Fibroblast of lung (primary cell): Measurements from ENCODE around the gene ARHGEF7. TPM values are rescaled to one million over a fixed set of nuclear protein-coding genes. Genes with fewer than 3 reads are reported as not detected.

Experiments used
- DNase-seq, 2 donors: peaks; one replicate each; pipeline versions ENCODE4 v3.0.0 to v3.0.0-alpha.2; 2010; ENCODE audit warnings: low read depth in 2 of 2
- H2AFZ ChIP-seq: 2 replicates; pipeline ENCODE4 v1.5.1; 2012; ENCODE audit warnings: low read length, control low read depth, inconsistent platforms
- H3K27ac ChIP-seq: 2 replicates; pipeline ENCODE4 v1.5.1; 2011; ENCODE audit warnings: low read length, control low read depth; ENCODE audit not compliant: insufficient read depth
- H3K27me3 ChIP-seq: 2 replicates; pipeline ENCODE4 v1.5.1; 2011; ENCODE audit warnings: mild to moderate bottlenecking, low read length; ENCODE audit not compliant: control insufficient read depth, insufficient read depth
- H3K36me3 ChIP-seq: 2 replicates; pipeline ENCODE4 v1.5.1; 2011; ENCODE audit warnings: low read length; ENCODE audit not compliant: control insufficient read depth, insufficient read depth
- H3K4me1 ChIP-seq: 2 replicates; pipeline ENCODE4 v1.5.1; 2011; ENCODE audit warnings: low read length; ENCODE audit not compliant: control insufficient read depth, insufficient read depth; ENCODE audit errors: extremely low read depth
- H3K4me2 ChIP-seq: 2 replicates; pipeline ENCODE4 v1.5.1; 2011; ENCODE audit warnings: low read length, control low read depth; ENCODE audit not compliant: insufficient read depth; ENCODE audit errors: extremely low read depth
- H3K4me3 ChIP-seq, 4 experiments: fragments of 200-600 bp in 1 of 4; sonication (generic) in 1 of 4; replicated peaks in 1 of 4; 2 replicates each; pipeline ENCODE4 v1.5.1; 2011 to 2016; ENCODE audit warnings: low read length in 4 of 4, low read depth in 3 of 4, mild to moderate bottlenecking in 3 of 4, control low read depth in 2 of 4, inconsistent platforms in 1 of 4, mixed read lengths in 1 of 4; ENCODE audit not compliant: insufficient read depth in 1 of 4; ENCODE audit errors: control extremely low read depth in 1 of 4
- H3K79me2 ChIP-seq: 2 replicates; pipeline ENCODE4 v1.5.1; 2012; ENCODE audit warnings: mild to moderate bottlenecking, low read length, inconsistent platforms; ENCODE audit not compliant: control insufficient read depth, insufficient read depth
- H3K9ac ChIP-seq: 2 replicates; pipeline ENCODE4 v1.5.1; 2011; ENCODE audit warnings: mild to moderate bottlenecking, low read length, control low read depth; ENCODE audit not compliant: insufficient read depth
- H3K9me3 ChIP-seq: 2 replicates; pipeline ENCODE4 v1.5.1; 2012; ENCODE audit warnings: low read depth, low read length; ENCODE audit not compliant: control insufficient read depth, insufficient read depth
- H4K20me1 ChIP-seq: 2 replicates; pipeline ENCODE4 v1.5.1; 2011; ENCODE audit warnings: low read length; ENCODE audit not compliant: control insufficient read depth, insufficient read depth; ENCODE audit errors: extremely low read depth
- EZH2 ChIP-seq: IDR thresholded peaks from 2 replicates; pipeline ENCODE4 v1.5.1; 2012; ENCODE audit warnings: low read length, control low read depth, mild to moderate bottlenecking; ENCODE audit errors: missing control alignments
- polyA plus RNA-seq, 2 donors: library from polyadenylated mRNA; depleted of rRNA in 1 of 2; stranded (reverse) in 1 of 2; unstranded in 1 of 2; fragments of >200 nt; gene quantifications; 2 replicates each; pipeline ENCODE4 v1.2.1, GENCODE V29; 2011 to 2012; ENCODE audit warnings: missing spikeins in 1 of 2
- total RNA-seq: library from RNA; depleted of rRNA; stranded (reverse); fragments of >200 nt; gene quantifications from 2 replicates; pipeline ENCODE4 v1.2.1, GENCODE V29; 2014
- TF ChIP-seq, protein P1 (sequence below), 2 donors: IDR thresholded peaks in 1 of 2; conservative IDR thresholded peaks in 1 of 2; 1 replicate in 1 of 2; 2 replicates in 1 of 2; pipeline ENCODE4 v1.5.1; 2011 to 2012; ENCODE audit warnings: low read length in 2 of 2, control low read depth in 1 of 2, inconsistent platforms in 1 of 2, low read depth in 1 of 2, mild to moderate bottlenecking in 1 of 2

ARHGEF7 gene
- total and polyA plus RNA-seq, 2 donors (not counting 1 experiment from before 2014, with no cell fraction given): 29.1 to 42.8 TPM

DNA sequence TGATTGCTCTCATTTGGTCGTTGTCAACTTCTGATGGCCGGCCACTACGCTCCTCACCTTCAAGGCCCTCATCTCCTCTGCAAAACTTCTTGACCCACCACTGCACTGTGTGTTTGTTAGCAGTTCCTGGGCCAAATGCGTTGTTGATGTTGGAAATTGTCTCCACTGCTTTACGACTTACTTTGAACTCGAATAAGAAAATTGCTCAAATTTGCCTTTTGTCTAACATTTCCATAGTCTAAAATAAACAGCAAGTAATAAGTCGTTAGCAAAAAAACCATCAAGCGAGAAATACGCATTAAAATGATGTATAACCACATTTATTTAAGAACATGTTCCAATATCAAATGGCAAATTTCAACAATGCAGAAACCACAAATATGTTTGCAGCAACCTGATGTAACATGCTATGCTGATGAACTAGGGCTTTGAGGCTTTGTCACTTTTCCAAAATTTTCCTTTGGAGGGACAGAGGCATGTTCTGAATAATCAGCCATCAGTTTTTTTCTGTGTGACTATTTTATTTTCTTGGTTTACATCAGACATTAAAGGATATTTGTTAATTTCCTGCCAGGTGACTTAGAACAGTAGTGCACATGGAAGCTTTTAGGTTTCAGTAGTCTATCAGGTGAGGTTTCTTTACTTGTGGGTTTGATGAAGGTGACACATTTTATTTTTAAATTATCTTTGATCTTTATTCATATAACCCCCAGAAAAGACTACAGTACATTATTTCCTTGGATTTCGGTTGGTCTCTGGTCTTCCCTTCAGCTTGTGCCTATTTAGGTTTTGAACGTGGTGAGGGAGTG, 130.7 kb downstream of the ARHGEF7 start:
- no peaks in the 10 kb centered on the region for H3K27me3 ChIP-seq
- no peak overlapping the region for H3K4me2 ChIP-seq
- H3K9me3 ChIP-seq: no peaks in the 10 kb centered on the region
- H3K36me3 ChIP-seq: peaks cover 2% of the 10 kb centered on the region
- no peak overlapping the region for H3K9ac ChIP-seq
- no peak overlapping the region for H3K4me3 ChIP-seq
- H3K79me2 ChIP-seq: no peaks in the 10 kb centered on the region
- H2AFZ ChIP-seq: no peak overlapping the region
- H3K27ac ChIP-seq: no peak overlapping the region
- peak; percentile 72 to 95 for DNase-seq
- no peak for TF ChIP-seq EZH2
- TF ChIP-seq, protein P1, sequence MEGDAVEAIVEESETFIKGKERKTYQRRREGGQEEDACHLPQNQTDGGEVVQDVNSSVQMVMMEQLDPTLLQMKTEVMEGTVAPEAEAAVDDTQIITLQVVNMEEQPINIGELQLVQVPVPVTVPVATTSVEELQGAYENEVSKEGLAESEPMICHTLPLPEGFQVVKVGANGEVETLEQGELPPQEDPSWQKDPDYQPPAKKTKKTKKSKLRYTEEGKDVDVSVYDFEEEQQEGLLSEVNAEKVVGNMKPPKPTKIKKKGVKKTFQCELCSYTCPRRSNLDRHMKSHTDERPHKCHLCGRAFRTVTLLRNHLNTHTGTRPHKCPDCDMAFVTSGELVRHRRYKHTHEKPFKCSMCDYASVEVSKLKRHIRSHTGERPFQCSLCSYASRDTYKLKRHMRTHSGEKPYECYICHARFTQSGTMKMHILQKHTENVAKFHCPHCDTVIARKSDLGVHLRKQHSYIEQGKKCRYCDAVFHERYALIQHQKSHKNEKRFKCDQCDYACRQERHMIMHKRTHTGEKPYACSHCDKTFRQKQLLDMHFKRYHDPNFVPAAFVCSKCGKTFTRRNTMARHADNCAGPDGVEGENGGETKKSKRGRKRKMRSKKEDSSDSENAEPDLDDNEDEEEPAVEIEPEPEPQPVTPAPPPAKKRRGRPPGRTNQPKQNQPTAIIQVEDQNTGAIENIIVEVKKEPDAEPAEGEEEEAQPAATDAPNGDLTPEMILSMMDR (conservative IDR thresholded peaks at IDR 0.05 in 1 of 2, IDR thresholded peaks at IDR 0.05 in 1 of 2; ENCODE audit: low read depth in 1 of 2, low read length in 2 of 2): no peak
- H4K20me1 ChIP-seq: no peaks in the 10 kb centered on the region
- H3K4me1 ChIP-seq: no peaks in the 10 kb centered on the region

DNA sequence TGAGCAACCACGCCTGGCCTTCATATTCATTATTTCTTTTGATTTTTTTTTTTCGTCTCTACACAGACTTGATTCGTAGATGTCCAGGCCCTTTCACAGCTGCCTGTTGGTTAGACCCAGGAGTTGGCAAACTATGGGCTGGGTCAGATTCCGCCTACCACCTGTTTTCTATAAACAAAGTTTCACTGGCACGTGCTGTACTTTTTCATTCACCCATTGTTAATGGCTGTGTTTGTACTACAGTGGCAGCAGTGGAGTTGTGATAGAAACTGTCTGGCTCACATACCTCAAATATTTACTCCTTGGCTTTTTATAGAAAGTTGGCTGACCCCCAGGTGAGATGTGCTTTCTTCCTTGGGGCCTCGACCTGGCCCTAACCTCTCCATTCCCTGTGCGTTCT, 132.4 kb downstream of the ARHGEF7 start:
- peaks cover under 1% of the 10 kb centered on the region for H3K4me1 ChIP-seq
- H3K4me2 ChIP-seq: no peak overlapping the region
- no peak overlapping the region for H3K9ac ChIP-seq
- no peaks in the 10 kb centered on the region for H3K36me3 ChIP-seq
- peak in 1 of 2 donors; percentile 45 for DNase-seq
- no peak for TF ChIP-seq EZH2
- TF ChIP-seq, protein P1 (conservative IDR thresholded peaks at IDR 0.05 in 1 of 2, IDR thresholded peaks at IDR 0.05 in 1 of 2; ENCODE audit: low read depth in 1 of 2, low read length in 2 of 2): no peak
- H3K27ac ChIP-seq: no peak overlapping the region
- no peak overlapping the region for H2AFZ ChIP-seq
- no peaks in the 10 kb centered on the region for H3K9me3 ChIP-seq
- H4K20me1 ChIP-seq: no peaks in the 10 kb centered on the region
- H3K79me2 ChIP-seq: no peaks in the 10 kb centered on the region
- no peaks in the 10 kb centered on the region for H3K27me3 ChIP-seq
- H3K4me3 ChIP-seq: no peak overlapping the region

- no peak overlapping the region for H2AFZ ChIP-seq
- H3K4me3 ChIP-seq: no peak overlapping the region
- no peaks in the 10 kb centered on the region for H3K79me2 ChIP-seq
- no peaks in the 10 kb centered on the region for H3K9me3 ChIP-seq
- H3K4me2 ChIP-seq: no peak overlapping the region
- no peak overlapping the region for H3K9ac ChIP-seq
- no peak overlapping the region for H3K27ac ChIP-seq
- no peaks in the 10 kb centered on the region for H4K20me1 ChIP-seq
- TF ChIP-seq, protein P1 (conservative IDR thresholded peaks at IDR 0.05 in 1 of 2, IDR thresholded peaks at IDR 0.05 in 1 of 2; ENCODE audit: low read depth in 1 of 2, low read length in 2 of 2): no peak
- no peak for TF ChIP-seq EZH2
- H3K36me3 ChIP-seq: no peaks in the 10 kb centered on the region
- peaks cover 4% of the 10 kb centered on the region for H3K4me1 ChIP-seq
- H3K27me3 ChIP-seq: no peaks in the 10 kb centered on the region
- no peak for DNase-seq
Measured at GRCh38 chr13:111248822-111249221, 133.7 kb downstream of the ARHGEF7 start.
